ENCODE results near the gene AKR7A3. TPM values are rescaled to one million over a fixed set of nuclear protein-coding genes. Genes with fewer than 3 reads are reported as not detected.

The AKR7A3 gene
- total RNA-seq, 1 experiment from 2014 or later, result 1.5 TPM

- H3K9me3 Mint-ChIP-seq, result no peaks in the 10 kb centered on the region
- no peak for ATAC-seq
- H3K4me3 Mint-ChIP-seq, result no peak overlapping the region
- H3K4me1 Mint-ChIP-seq, result no peaks in the 10 kb centered on the region
- H3K27me3 Mint-ChIP-seq (ENCODE audit: low read depth), result no peaks in the 10 kb centered on the region
- ChIA-PET CTCF (no interaction called here), POLR2A (no interaction called here)
- H3K36me3 Mint-ChIP-seq, result peaks cover 11% of the 10 kb centered on the region
- TF ChIP-seq ZNF396 (CRISPR knock-in tag; IDR thresholded peaks at IDR 0.05; ENCODE audit: borderline replicate concordance) (no peak), NFYB (CRISPR knock-in tag; conservative IDR thresholded peaks at IDR 0.05; ENCODE audit: low read depth) (no peak), GRHL2 (CRISPR knock-in tag; IDR thresholded peaks at IDR 0.05; ENCODE audit: insufficient replicate concordance, severe bottlenecking) (no peak), EMX1 (CRISPR knock-in tag; IDR thresholded peaks at IDR 0.05) (no peak), JAZF1 (CRISPR knock-in tag; IDR thresholded peaks at IDR 0.05) (no peak), TEAD1 (CRISPR knock-in tag; IDR thresholded peaks at IDR 0.05) (no peak), JUN (CRISPR knock-in tag; IDR thresholded peaks at IDR 0.05) (no peak), NR2C2 (CRISPR knock-in tag; IDR thresholded peaks at IDR 0.05) (no peak), OVOL2 (CRISPR knock-in tag; IDR thresholded peaks at IDR 0.05; ENCODE audit: borderline replicate concordance) (no peak), ZNF671 (CRISPR knock-in tag; IDR thresholded peaks at IDR 0.05) (no peak), ZNF232 (CRISPR knock-in tag; IDR thresholded peaks at IDR 0.05) (no peak), FOXJ3 (CRISPR knock-in tag; IDR thresholded peaks at IDR 0.05; ENCODE audit: borderline replicate concordance) (no peak), MXD4 (CRISPR knock-in tag; IDR thresholded peaks at IDR 0.05; ENCODE audit: borderline replicate concordance) (no peak), SOX15 (CRISPR knock-in tag; IDR thresholded peaks at IDR 0.05) (no peak), SP1 (CRISPR knock-in tag; conservative IDR thresholded peaks at IDR 0.05) (no peak), USF2 (CRISPR knock-in tag; IDR thresholded peaks at IDR 0.05) (no peak)
- TF ChIP-seq, protein P1, sequence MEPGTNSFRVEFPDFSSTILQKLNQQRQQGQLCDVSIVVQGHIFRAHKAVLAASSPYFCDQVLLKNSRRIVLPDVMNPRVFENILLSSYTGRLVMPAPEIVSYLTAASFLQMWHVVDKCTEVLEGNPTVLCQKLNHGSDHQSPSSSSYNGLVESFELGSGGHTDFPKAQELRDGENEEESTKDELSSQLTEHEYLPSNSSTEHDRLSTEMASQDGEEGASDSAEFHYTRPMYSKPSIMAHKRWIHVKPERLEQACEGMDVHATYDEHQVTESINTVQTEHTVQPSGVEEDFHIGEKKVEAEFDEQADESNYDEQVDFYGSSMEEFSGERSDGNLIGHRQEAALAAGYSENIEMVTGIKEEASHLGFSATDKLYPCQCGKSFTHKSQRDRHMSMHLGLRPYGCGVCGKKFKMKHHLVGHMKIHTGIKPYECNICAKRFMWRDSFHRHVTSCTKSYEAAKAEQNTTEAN (CRISPR knock-in tag; IDR thresholded peaks at IDR 0.05), result no peak
- TF ChIP-seq, protein P2, sequence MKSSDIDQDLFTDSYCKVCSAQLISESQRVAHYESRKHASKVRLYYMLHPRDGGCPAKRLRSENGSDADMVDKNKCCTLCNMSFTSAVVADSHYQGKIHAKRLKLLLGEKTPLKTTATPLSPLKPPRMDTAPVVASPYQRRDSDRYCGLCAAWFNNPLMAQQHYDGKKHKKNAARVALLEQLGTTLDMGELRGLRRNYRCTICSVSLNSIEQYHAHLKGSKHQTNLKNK (CRISPR knock-in tag; IDR thresholded peaks at IDR 0.05), result no peak
- TF ChIP-seq, protein P3, sequence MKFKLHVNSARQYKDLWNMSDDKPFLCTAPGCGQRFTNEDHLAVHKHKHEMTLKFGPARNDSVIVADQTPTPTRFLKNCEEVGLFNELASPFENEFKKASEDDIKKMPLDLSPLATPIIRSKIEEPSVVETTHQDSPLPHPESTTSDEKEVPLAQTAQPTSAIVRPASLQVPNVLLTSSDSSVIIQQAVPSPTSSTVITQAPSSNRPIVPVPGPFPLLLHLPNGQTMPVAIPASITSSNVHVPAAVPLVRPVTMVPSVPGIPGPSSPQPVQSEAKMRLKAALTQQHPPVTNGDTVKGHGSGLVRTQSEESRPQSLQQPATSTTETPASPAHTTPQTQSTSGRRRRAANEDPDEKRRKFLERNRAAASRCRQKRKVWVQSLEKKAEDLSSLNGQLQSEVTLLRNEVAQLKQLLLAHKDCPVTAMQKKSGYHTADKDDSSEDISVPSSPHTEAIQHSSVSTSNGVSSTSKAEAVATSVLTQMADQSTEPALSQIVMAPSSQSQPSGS (CRISPR knock-in tag; IDR thresholded peaks at IDR 0.05; ENCODE audit: borderline replicate concordance, low read depth), result no peak
- no peak for DNase-seq (ENCODE audit: low spot score)
- H3K27ac Mint-ChIP-seq, result no peak overlapping the region
These were observed 35.6 kb upstream of the AKR7A3 start for GRCh38 chr1:19323987-19324664.

DNA sequence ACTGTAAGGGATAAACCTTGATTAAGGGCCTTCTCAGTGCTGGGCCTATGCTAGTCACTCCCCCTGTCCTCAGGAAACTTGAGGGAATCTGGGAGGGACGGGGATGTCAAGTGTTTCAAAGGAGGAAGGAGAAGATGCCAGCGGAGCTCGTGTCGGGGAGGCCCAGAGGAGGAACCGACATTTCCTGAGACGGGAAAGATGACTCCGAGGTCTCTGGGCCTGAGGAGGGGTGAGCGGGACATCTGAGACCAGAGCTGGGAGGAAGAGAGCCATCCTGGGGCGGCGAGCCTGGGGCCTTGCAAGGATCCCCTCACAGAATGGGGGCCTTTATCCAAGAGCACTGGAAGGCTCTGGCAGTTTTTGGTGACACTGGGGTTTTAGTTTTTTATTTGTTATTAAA, 33.9 kb upstream of the AKR7A3 start:
- Mint-ChIP-seq H3K9me3 (no peaks in the 10 kb centered on the region), H3K36me3 (peaks cover 18% of the 10 kb centered on the region), H3K4me3 (no peak overlapping the region), H3K27me3 (ENCODE audit: low read depth) (no peaks in the 10 kb centered on the region), H3K27ac (no peak overlapping the region), H3K4me1 (0 out of 2 replicates have a peak, but pooled peaks cover 2% of the 10 kb centered on the region)
- ATAC-seq (no peak), DNase-seq (ENCODE audit: low spot score) (no peak)
- POLR2A ChIA-PET, result no interaction called here
- CTCF ChIA-PET, result no interaction called here
- TF ChIP-seq TP53 (CRISPR knock-in tag; IDR thresholded peaks at IDR 0.05) (no peak), CREM (CRISPR knock-in tag; IDR thresholded peaks at IDR 0.05) (no peak), SOX15 (CRISPR knock-in tag; IDR thresholded peaks at IDR 0.05) (no peak), ZNF281 (CRISPR knock-in tag; IDR thresholded peaks at IDR 0.05) (no peak), NR2C2 (CRISPR knock-in tag; IDR thresholded peaks at IDR 0.05) (no peak), FOXK1 (CRISPR knock-in tag; IDR thresholded peaks at IDR 0.05) (no peak)
- TF ChIP-seq, protein P4, sequence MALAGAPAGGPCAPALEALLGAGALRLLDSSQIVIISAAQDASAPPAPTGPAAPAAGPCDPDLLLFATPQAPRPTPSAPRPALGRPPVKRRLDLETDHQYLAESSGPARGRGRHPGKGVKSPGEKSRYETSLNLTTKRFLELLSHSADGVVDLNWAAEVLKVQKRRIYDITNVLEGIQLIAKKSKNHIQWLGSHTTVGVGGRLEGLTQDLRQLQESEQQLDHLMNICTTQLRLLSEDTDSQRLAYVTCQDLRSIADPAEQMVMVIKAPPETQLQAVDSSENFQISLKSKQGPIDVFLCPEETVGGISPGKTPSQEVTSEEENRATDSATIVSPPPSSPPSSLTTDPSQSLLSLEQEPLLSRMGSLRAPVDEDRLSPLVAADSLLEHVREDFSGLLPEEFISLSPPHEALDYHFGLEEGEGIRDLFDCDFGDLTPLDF (CRISPR knock-in tag; IDR thresholded peaks at IDR 0.05), result no peak
- TF ChIP-seq, protein P5, sequence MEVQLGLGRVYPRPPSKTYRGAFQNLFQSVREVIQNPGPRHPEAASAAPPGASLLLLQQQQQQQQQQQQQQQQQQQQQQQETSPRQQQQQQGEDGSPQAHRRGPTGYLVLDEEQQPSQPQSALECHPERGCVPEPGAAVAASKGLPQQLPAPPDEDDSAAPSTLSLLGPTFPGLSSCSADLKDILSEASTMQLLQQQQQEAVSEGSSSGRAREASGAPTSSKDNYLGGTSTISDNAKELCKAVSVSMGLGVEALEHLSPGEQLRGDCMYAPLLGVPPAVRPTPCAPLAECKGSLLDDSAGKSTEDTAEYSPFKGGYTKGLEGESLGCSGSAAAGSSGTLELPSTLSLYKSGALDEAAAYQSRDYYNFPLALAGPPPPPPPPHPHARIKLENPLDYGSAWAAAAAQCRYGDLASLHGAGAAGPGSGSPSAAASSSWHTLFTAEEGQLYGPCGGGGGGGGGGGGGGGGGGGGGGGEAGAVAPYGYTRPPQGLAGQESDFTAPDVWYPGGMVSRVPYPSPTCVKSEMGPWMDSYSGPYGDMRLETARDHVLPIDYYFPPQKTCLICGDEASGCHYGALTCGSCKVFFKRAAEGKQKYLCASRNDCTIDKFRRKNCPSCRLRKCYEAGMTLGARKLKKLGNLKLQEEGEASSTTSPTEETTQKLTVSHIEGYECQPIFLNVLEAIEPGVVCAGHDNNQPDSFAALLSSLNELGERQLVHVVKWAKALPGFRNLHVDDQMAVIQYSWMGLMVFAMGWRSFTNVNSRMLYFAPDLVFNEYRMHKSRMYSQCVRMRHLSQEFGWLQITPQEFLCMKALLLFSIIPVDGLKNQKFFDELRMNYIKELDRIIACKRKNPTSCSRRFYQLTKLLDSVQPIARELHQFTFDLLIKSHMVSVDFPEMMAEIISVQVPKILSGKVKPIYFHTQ (CRISPR knock-in tag; IDR thresholded peaks at IDR 0.05), result no peak
- TF ChIP-seq, protein P6, sequence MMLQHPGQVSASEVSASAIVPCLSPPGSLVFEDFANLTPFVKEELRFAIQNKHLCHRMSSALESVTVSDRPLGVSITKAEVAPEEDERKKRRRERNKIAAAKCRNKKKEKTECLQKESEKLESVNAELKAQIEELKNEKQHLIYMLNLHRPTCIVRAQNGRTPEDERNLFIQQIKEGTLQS (CRISPR knock-in tag; conservative IDR thresholded peaks at IDR 0.05), result no peak
